Neuronal stem cell (in vitro differentiated cells): ENCODE measurements around the gene ARIH2.
A peak's percentile ranks its signal among the peaks of the same experiment; 100 is the strongest.

Experiments
- DNase-seq: peaks from one replicate; pipeline ENCODE4 v3.0.0-alpha.2; 2013; ENCODE audit warnings: low spot score
- H2AFZ ChIP-seq: one replicate; pipeline ENCODE4 v1.6.1; 2013; ENCODE audit warnings: mild to moderate bottlenecking, low read length, inconsistent platforms
- H2AK5ac ChIP-seq: 2 replicates; pipeline ENCODE4 v1.6.1; 2013; ENCODE audit warnings: low read depth, mild to moderate bottlenecking, inconsistent platforms, low read length, moderate library complexity, mixed read lengths
- H2BK120ac ChIP-seq: 2 replicates; pipeline ENCODE4 v1.6.1; 2013; ENCODE audit warnings: low read depth, mild to moderate bottlenecking, inconsistent platforms, low read length, moderate library complexity, mixed read lengths
- H2BK12ac ChIP-seq: one replicate; pipeline ENCODE4 v1.6.1; 2013; ENCODE audit warnings: low read length, inconsistent platforms
- H2BK15ac ChIP-seq: 2 replicates; pipeline ENCODE4 v1.6.1; 2013; ENCODE audit warnings: mild to moderate bottlenecking, low read length, inconsistent platforms, mixed read lengths
- H2BK5ac ChIP-seq: one replicate; pipeline ENCODE4 v1.6.1; 2013; ENCODE audit warnings: inconsistent platforms, mild to moderate bottlenecking, low read length, moderate library complexity
- H3K14ac ChIP-seq: one replicate; pipeline ENCODE4 v1.6.1; 2013; ENCODE audit warnings: low read length, inconsistent platforms
- H3K18ac ChIP-seq: 2 replicates; pipeline ENCODE4 v1.6.1; 2013; ENCODE audit warnings: low read length, inconsistent platforms
- H3K23ac ChIP-seq: 2 replicates; pipeline ENCODE4 v1.6.1; 2013; ENCODE audit warnings: low read depth, mild to moderate bottlenecking, mixed read lengths, low read length, inconsistent platforms; ENCODE audit not compliant: poor library complexity
- H3K27ac ChIP-seq: replicated peaks from 3 replicates; pipeline ENCODE4 v1.5.1; 2013; ENCODE audit warnings: low read length, inconsistent platforms
- H3K27me3 ChIP-seq, 3 experiments: 2 replicates each; pipeline ENCODE4 v1.6.1; 2013; ENCODE audit warnings: low read length in 3 of 3, mild to moderate bottlenecking in 2 of 3, inconsistent platforms in 1 of 3, low read depth in 1 of 3, mixed read lengths in 1 of 3, moderate library complexity in 1 of 3; ENCODE audit not compliant: control insufficient read depth in 3 of 3, insufficient read depth in 3 of 3
- H3K36me3 ChIP-seq, 2 donors: replicated peaks in 1 of 2; 2 replicates each; pipeline ENCODE4 v1.6.1; 2013; ENCODE audit warnings: low read length in 2 of 2; ENCODE audit not compliant: control insufficient read depth in 2 of 2, insufficient read depth in 2 of 2
- H3K4ac ChIP-seq: 2 replicates; pipeline ENCODE4 v1.6.1; 2013; ENCODE audit warnings: inconsistent platforms, mild to moderate bottlenecking, low read length, moderate library complexity
- H3K4me1 ChIP-seq, 2 donors: 1 replicate in 1 of 2; 2 replicates in 1 of 2; pipeline ENCODE4 v1.6.1; 2013; ENCODE audit warnings: low read length in 2 of 2, low read depth in 1 of 2; ENCODE audit not compliant: control insufficient read depth in 2 of 2, insufficient read depth in 1 of 2
- H3K4me2 ChIP-seq: one replicate; pipeline ENCODE4 v1.6.1; 2013; ENCODE audit warnings: mild to moderate bottlenecking, low read length, inconsistent platforms; ENCODE audit not compliant: insufficient read depth, poor library complexity, severe bottlenecking
- H3K4me3 ChIP-seq, 2 donors: 2 replicates each; pipeline ENCODE4 v1.5.1; 2013; ENCODE audit warnings: low read length in 2 of 2, mild to moderate bottlenecking in 2 of 2, inconsistent platforms in 1 of 2, moderate library complexity in 1 of 2
- H3K79me1 ChIP-seq: one replicate; pipeline ENCODE4 v1.6.1; 2013; ENCODE audit warnings: low read depth, mild to moderate bottlenecking, inconsistent platforms, low read length, moderate library complexity
- H3K9ac ChIP-seq: one replicate; pipeline ENCODE4 v1.6.1; 2013; ENCODE audit warnings: mild to moderate bottlenecking, low read depth, low read length, inconsistent platforms; ENCODE audit not compliant: poor library complexity
- H3K9me3 ChIP-seq, 2 donors: replicated peaks in 1 of 2; 2 replicates each; pipeline versions ENCODE3 to v1.6.1; 2013; ENCODE audit warnings: low read length in 2 of 2, mild to moderate bottlenecking in 2 of 2, inconsistent platforms in 1 of 2, low read depth in 1 of 2, mixed read lengths in 1 of 2, moderate library complexity in 1 of 2; ENCODE audit not compliant: control insufficient read depth in 2 of 2, insufficient read depth in 1 of 2
- H4K8ac ChIP-seq: one replicate; pipeline ENCODE4 v1.6.1; 2013; ENCODE audit warnings: low read depth, mild to moderate bottlenecking, inconsistent platforms, low read length, moderate library complexity
- H4K91ac ChIP-seq: one replicate; pipeline ENCODE4 v1.6.1; 2013; ENCODE audit warnings: low read length, low read depth, mild to moderate bottlenecking, inconsistent platforms; ENCODE audit not compliant: poor library complexity
- WGBS, 2 donors: extraction: QIAGEN DNeasy Blood & Tissue Kit; methylation state at CpG; one replicate each; pipeline ENCODE4 v1.1.7; 2013; ENCODE audit warnings: missing lambda C conversion rate in 2 of 2, mixed read lengths in 1 of 2; ENCODE audit not compliant: insufficient read length in 2 of 2, insufficient replicate concordance in 1 of 2; ENCODE audit errors: extremely low coverage in 2 of 2; 5-methylcytosine and 5-hydroxymethylcytosine counted together

ARIH2 gene

DNA sequence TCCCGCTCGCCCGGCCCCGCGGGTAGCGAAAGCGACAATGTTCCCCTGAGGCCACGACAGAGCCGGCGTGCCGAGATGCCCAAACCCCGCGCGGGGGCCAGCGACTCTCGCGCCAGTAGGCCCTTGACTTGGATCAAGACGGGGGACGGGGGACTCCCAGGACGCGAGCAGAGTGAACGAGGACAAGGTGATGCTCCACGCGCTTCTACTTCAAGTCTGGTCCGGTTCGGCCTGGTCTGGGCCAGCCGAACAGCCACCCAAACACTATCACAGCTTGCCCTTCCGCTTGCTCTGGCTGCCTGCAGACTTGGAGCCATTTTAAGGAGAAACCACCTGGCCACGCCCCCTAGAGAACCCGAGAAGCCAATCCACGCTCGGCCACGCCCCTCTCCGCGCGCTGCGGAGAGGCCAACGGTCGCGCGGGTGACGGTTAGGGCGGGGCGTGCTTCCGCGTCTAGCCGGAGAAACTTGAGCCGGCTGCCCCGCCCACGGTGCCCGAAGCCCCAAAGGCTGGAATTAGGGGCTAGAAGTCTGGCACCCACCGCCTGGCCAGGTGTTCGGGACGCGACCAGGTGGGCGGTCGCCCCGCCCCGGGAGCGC, 102.7 kb downstream of the ARIH2 start:
- Histone ChIP-seq H3K79me1 (peaks cover 14% of the 10 kb centered on the region), H3K4me3 (peak overlapping the region; percentile 93 to 97), H3K23ac (peak overlapping the region; percentile 99), H3K9me3 (no peaks in the 10 kb centered on the region), H3K9ac (peak overlapping the region; percentile 100), H3K36me3 (peaks cover 35 to 48% of the 10 kb centered on the region in 2 donors), H3K14ac (no peak overlapping the region), H4K8ac (no peak overlapping the region), H2BK12ac (no peak overlapping the region), H3K18ac (peak overlapping the region; percentile 99), H2BK15ac (peak overlapping the region; percentile 55), H4K91ac (peak overlapping the region; percentile 75), H2AFZ (peak overlapping the region; percentile 92), H2BK120ac (peak overlapping the region; percentile 81), H3K4me2 (peak overlapping the region; percentile 99), H2AK5ac (peak overlapping the region; percentile 2), H3K4me1 (peaks cover 22 to 23% of the 10 kb centered on the region in 2 donors), H3K27ac (peak overlapping the region; percentile 99), H3K4ac (no peak overlapping the region), H2BK5ac (peak overlapping the region; percentile 99), H3K27me3 (no peaks in the 10 kb centered on the region)
- WGBS, 2 donors: no CpG with 5 or more reads among the region's 60 CpGs
- DNase-seq: peak; percentile 98

DNA sequence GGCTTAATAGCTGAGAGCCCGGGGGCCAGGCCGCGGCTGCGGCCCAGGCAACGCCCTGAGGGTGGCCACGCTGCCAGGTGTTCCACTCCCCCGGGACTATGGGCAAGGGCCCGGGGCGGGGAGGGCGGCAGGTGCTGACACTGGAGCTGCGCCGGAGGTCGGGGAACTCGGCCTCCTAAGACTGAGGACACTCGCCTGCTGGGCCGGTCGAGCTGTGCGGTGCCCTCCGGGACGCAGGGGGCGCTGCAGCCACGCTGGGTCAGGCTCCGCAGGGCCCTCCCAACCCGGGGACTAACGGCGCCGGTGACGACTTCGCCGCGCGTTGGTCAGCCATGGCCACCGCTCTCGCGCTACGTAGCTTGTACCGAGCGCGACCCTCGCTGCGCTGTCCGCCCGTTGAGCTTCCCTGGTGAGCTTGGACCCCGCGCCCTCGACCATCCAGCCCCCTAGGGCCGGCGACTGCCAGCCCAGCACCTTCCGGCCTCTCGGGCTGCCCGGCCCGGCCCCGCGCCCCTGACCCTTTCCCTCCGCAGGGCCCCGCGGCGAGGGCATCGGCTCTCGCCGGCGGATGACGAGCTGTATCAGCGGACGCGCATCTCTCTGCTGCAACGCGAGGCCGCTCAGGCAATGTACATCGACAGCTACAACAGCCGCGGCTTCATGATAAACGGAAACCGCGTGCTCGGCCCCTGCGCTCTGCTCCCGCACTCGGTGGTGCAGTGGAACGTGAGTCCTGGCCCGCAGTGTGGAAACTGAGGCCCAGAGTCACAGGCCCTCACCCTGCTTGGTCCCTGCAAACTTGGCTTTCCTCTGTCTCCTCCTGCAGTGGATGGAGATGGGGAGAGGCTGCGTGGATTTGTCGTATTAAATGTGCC, 103.4 kb downstream of the ARIH2 start, which contains the start of gene NDUFAF3:
NDUFAF3 (plus strand) TSS at position 309 of the 875 bp plus-strand sequence; CDS start at position 333, 24 bp downstream.
- H2AK5ac ChIP-seq: peak within 1 kb of the TSS; percentile 98
- H3K27ac ChIP-seq: peak within 1 kb of the TSS; percentile 99
- H2BK120ac ChIP-seq: peak within 1 kb of the TSS; percentile 81
- peak within 1 kb of the TSS; percentile 99 for H3K23ac ChIP-seq
- H3K14ac ChIP-seq: peak within 1 kb of the TSS; percentile 86
- H2BK12ac ChIP-seq: peak within 1 kb of the TSS; percentile 14
- peak within 1 kb of the TSS; percentile 93 to 97 for H3K4me3 ChIP-seq
- H3K4me2 ChIP-seq: peak within 1 kb of the TSS; percentile 99
- H3K9me3 ChIP-seq: no peaks in the 10 kb centered on the region
- H2AFZ ChIP-seq: peak within 1 kb of the TSS; percentile 92
- no CpG with 5 or more reads among the region's 83 CpGs for WGBS, 2 donors
- H3K27me3 ChIP-seq: no peaks in the 10 kb centered on the region
- H3K4me1 ChIP-seq: peaks cover 22 to 23% of the 10 kb centered on the region in 2 donors
- H3K18ac ChIP-seq: peak within 1 kb of the TSS; percentile 99
- peaks cover 14% of the 10 kb centered on the region for H3K79me1 ChIP-seq
- DNase-seq: peak; percentile 96
- H4K91ac ChIP-seq: peak within 1 kb of the TSS; percentile 98
- H3K36me3 ChIP-seq: peaks cover 34 to 51% of the 10 kb centered on the region in 2 donors
- peak within 1 kb of the TSS; percentile 100 for H3K9ac ChIP-seq
- H4K8ac ChIP-seq: peak within 1 kb of the TSS; percentile 93
- peak within 1 kb of the TSS; percentile 99 for H2BK5ac ChIP-seq
- H2BK15ac ChIP-seq: peak within 1 kb of the TSS; percentile 55
- H3K4ac ChIP-seq: peak within 1 kb of the TSS; percentile 58

DNA sequence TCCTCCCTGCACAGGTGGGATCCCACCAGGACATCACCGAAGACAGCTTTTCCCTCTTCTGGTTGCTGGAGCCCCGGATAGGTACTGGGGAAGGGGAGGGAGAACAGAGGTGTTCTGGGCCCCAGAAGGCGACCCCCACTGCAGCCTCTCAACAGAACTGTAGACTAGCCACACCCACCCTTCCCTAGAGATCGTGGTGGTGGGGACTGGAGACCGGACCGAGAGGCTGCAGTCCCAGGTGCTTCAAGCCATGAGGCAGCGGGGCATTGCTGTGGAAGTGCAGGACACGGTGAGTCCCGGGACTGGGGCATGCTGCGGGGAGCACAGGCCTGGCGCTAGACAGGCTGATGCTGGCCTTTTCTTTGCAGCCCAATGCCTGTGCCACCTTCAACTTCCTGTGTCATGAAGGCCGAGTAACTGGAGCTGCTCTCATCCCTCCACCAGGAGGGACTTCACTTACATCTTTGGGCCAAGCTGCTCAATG, 104.1 kb downstream of the ARIH2 start:
- Histone ChIP-seq H3K27me3 (no peaks in the 10 kb centered on the region), H4K8ac (no peak overlapping the region), H2BK5ac (peak overlapping the region; percentile 99), H3K79me1 (peaks cover 14% of the 10 kb centered on the region), H3K27ac (no peak overlapping the region), H3K23ac (peak overlapping the region; percentile 99), H3K4me3 (peak overlapping the region; percentile 93 to 97), H3K9ac (peak overlapping the region; percentile 100), H3K4ac (no peak overlapping the region), H3K4me2 (peak overlapping the region; percentile 96), H4K91ac (no peak overlapping the region), H2AK5ac (peak overlapping the region; percentile 98), H2BK120ac (peak overlapping the region; percentile 6), H3K18ac (peak overlapping the region; percentile 99), H2BK15ac (no peak overlapping the region), H2BK12ac (no peak overlapping the region), H3K14ac (peak overlapping the region; percentile 86), H3K4me1 (peaks cover 16 to 18% of the 10 kb centered on the region in 2 donors), H3K36me3 (peaks cover 39 to 53% of the 10 kb centered on the region in 2 donors), H3K9me3 (no peaks in the 10 kb centered on the region), H2AFZ (no peak overlapping the region)
- WGBS, 2 donors: no CpG with 5 or more reads among the region's 12 CpGs
- DNase-seq: no peak

DNA sequence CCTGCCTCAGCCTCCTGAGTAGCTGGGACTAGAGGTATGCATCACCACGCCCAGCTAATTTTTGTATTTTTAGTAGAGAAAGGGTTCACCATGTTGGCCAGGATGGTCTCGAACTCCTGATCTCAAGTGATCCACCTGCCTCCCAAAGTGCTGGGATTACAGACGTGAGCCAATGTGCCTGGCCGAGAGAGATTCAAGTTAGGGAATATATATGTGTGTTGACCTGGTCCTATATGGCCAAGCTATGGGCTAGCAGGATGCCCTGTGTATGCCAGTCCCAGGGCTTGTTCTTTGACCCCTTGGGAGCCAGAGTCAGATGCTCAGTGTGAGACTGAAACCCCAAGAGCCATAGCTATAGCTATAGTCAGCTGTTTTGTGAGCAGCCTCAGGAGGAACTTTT, 105.1 kb downstream of the ARIH2 start:
- Histone ChIP-seq H2BK120ac (no peak overlapping the region), H3K4ac (no peak overlapping the region), H2AK5ac (no peak overlapping the region), H3K36me3 (peaks cover 41 to 63% of the 10 kb centered on the region in 2 donors), H2BK5ac (no peak overlapping the region), H3K4me1 (peaks cover 21% of the 10 kb centered on the region in 2 donors), H3K18ac (no peak overlapping the region), H2AFZ (no peak overlapping the region), H3K79me1 (peaks cover 20% of the 10 kb centered on the region), H2BK15ac (no peak overlapping the region), H4K91ac (no peak overlapping the region), H3K9ac (no peak overlapping the region), H3K27me3 (no peaks in the 10 kb centered on the region), H3K9me3 (no peaks in the 10 kb centered on the region), H3K27ac (no peak overlapping the region), H2BK12ac (no peak overlapping the region), H4K8ac (no peak overlapping the region), H3K14ac (no peak overlapping the region), H3K23ac (no peak overlapping the region), H3K4me3 (no peak overlapping the region), H3K4me2 (no peak overlapping the region)
- DNase-seq: no peak
- no CpG with 5 or more reads among the region's 4 CpGs for WGBS, 2 donors
